ENCODE measurements around the gene LAP3.

- TF ChIP-seq CTCF (IDR thresholded peaks at IDR 0.05; ENCODE audit: borderline replicate concordance, extremely low read depth, low read length, poor library complexity, severe bottlenecking): no peak
- TF ChIP-seq EZH2 (IDR thresholded peaks at IDR 0.05; ENCODE audit: borderline replicate concordance, low read depth, low read length, severe bottlenecking): no peak
Observed at GRCh38 chr4:17657090-17657489, 80.1 kb downstream of the LAP3 start.

Data from DND-41 (cell line).